ENCODE data around the gene RNF130.
A peak's percentile ranks its signal among the peaks of the same experiment; 100 is the strongest.

Gene RNF130

DNA sequence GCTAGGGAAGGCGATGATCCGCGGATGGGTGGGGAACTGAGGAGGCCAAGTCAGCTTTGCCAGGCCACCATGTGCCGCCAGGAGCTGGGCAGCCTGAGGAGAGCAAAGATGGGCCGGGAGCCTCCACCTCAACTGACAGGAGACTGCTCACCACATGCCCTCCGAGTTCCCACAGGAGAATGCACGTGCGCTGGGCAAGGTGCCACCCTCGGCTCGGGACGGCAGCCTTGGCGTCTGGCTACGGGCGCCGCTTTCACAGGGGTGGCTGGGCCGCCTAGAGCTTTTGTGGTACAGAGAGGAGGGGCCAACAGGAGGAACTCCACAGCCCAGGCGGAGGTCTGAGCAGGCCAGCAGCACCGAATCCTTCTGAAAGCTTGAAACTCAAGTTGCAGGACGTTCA is 158.6 kb downstream of the RNF130 start:
- DNase-seq: no peak

DNA sequence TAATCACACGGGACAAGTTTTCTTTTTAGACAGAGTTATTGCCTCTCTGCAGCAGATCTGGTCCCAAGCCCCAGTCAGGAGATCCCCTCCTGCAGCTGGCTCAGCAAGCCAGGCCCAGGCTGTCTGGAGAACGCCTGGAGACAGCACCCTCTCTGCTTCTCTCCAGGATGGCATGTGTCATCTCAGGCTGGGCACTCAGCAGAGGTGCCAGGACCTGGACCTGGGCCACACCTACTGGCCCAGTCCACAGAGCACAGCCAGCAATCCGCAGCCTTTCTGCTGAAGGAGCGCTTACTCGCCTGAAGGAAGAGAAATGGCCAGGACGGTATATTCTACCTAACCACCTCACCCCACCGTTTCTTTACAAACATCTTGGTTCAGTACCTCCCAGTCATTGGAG is 159.2 kb downstream of the RNF130 start:
- no peak for DNase-seq

DNA sequence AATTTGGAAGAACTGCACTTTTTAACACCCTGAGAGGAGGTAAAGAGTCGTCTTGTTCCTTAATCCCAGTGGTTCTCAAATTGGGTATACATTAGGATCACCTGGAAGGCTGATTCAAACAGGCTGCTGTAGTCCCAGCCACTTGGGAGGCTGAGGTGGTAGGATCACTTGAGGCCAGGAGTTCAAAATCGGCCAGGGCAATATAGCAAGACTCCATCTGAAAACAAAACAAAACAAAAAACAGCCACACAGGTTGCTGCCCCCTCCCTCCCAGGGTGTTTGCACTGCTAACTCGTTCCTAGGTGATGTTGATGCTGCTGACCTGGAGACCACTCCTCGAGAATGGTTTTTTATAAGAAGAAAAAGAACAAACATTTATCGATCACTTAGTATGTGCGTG is 162.3 kb downstream of the RNF130 start:
- DNase-seq: no peak

DNA sequence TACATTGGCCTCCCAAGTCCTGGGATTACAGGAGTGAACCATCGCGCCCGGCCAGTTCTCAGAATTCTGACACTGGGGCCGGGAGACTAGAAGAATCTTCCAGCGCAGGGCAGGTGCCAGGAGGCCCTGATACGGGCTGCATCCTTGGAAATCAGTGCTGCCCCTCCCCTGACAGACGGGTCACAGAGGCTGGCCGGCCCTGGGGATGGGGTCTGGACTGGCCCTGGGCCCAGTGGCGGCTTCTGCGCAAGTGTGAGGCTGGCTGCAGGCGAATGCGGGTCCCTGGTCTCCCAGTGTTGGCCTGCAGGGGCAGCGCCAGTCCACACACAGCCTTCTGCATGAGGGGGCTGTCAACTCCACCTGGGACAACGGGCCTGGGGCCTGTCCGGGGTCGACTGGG is 163.0 kb downstream of the RNF130 start:
- DNase-seq: no peak

DNA sequence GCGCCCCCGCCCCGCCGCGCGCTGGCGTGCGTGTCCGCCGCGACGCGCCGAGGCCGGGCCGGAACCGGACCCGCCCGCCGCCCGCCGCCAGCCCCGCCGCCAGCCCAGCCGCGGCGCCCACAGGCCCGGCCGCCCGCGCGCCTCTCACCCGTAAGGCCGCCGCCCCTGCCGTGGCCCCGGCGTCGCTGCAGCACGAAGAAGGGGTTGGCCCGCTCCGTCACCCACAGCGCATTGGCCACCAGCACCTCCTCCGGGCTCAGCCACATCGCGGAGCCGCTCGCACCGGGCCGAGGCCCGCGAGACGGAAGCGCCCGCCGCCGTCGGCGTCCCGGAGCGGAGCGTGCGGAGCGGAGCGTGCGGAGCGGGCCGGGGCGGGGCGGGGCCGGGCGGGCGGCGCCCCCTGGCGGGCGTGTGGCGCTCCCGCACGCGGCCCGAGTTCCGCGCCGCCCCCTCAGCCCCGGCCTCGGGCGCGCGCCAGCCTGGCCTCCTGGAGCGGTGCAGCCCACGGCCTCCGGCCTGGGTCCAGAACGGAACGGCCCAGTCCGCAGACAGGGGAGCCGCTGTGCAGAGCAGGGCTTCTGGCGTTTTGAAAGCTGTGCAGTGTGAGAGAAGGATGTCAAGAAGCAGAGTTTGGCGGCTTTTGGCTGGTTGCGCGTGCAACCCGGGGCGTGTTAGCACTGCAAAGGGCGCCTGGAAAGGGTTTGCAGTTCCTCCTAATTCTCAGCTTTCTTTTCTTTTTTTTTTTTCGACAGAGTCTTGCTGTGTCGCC is 163.8 kb downstream of the RNF130 start, which contains the start of gene TBC1D9B:
TBC1D9B (minus strand) TSS at position 342 of the 769 bp plus-strand sequence; CDS start at position 266, 76 bp downstream.
- peak; percentile 65 for DNase-seq

DNA sequence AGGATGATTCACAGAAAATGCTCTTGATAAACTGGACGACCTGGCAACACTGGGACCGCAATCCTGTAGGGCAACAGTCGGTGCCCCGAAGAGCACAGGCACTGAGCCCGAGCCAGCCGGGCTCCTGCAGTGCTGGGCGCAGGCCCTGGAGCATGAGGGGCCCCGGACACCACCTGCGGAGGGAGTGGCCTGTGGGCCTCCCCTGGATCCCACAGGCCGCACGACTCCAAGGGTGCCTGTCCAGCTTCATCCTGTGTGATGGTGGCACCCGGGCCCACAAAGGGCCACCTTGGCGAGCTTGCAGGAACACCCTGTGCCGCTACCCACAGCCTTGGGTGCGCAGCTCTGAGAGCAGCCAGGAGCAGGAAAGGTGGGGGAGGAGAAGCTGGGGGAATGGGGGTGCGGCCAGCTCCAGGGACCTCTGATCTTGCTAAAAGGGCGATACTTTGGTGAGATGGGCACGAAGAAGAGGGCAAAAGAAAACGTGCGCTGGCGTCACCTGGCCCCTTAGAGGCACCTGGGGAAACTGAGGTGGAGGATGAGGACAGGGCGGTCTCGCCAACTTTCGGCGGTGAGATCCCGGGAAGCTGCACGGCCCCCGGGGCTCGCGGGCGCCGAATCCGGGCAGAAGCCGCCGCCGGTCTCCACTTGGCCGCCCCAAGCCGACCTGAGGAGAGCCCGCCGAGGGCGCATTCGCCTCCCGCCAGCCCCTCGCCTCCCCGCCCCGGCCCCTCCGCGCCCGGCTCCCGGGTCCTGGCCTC is 164.6 kb downstream of the RNF130 start:
- DNase-seq: peak; percentile 25

DNA sequence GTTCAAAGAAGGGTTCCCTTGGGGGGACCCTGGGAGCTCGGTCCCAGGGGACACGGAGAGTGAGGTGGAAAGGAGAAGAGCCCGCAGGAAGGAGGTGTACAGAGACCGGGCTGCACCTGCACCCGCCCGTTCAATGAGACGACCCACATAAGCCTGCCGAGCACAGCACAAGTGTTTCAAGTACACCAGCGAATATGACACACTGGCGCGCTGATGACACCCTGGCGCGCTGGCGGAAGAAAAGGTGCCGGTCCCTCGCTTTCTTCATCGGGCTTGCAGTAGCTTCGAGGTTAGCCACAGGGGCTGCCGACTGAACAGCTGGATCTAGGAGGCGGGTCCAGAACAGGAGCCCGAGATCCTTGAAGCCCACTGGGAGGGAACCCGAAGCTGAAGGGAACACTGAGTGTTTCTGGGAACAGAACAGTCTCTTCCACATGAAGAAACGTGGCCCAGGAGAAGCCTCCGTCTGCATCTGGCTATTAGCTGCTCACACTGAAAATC is 165.2 kb downstream of the RNF130 start:
- no peak for DNase-seq

DNA sequence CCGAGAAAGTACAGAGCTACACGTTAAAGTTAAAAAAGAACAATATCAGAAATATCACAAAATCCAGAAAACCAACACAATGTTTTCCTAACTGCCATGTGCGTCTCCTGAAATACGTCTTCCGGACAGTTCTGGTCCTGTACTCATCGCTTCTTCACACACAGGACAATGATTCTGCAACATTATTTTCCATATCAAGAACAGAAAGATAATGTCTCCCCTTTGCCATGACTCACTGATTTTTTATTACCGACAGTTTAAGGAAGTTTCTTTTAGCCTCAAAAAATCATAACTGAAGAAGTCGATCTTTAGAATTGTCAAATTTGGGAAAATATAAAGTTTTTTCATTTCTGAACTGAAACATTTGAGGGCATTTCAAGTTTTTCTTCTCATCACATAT is 166.4 kb downstream of the RNF130 start:
- no peak for DNase-seq

Measured in activated CD8-positive, alpha-beta memory T cell treated with anti-CD3 and anti-CD28 coated beads, Interleukin-2, amount 50 U/mL, for 4 hours (primary cell).